ENCODE measurements around the gene CDH4. TPM values are rescaled to one million over a fixed set of nuclear protein-coding genes. Genes with fewer than 3 reads are reported as not detected.

CDH4 gene
- total and polyA plus RNA-seq, 2 of the 4 experiments (the other 2 are of a cell fraction), result 1.6 to 3.5 TPM

DNA sequence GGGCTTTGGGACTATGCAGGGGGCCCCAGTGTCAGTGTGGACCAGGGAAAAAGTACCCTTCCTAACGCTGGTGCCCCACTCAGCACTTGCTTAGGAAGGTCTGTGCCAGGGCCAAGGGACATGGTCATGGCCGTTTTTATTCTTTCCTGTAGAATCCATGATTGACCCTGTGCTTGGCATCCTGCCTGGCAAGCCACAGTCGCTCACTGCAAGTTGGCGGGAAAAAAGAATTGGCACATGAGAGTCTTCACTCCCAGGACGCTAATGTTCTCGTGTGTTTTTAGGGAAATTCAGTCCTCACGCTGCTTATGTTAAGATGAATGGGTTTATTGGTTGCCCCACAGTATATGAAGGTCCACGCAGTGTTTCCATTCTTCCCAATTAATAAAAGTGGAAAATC, 253.4 kb downstream of the CDH4 start:
- Histone ChIP-seq H3K27ac (ENCODE audit: insufficient read depth, low read length) (no peak overlapping the region), H3K9me3 (ENCODE audit: control insufficient read depth, insufficient read depth, low read length) (no peaks in the 10 kb centered on the region; the same call in 1 of the 2 replicates), H3K9ac (ENCODE audit: low read depth, low read length) (no peak overlapping the region), H4K8ac (ENCODE audit: low read depth in 2 of 2, low read length in 2 of 2) (no peak overlapping the region), H2BK15ac (ENCODE audit: low read depth, low read length) (no peak overlapping the region), H4K5ac (ENCODE audit: low read depth, low read length) (no peak overlapping the region), H3K27me3 (ENCODE audit: control insufficient read depth, insufficient read depth, low read length) (no peaks in the 10 kb centered on the region), H3K4me1 (ENCODE audit: control insufficient read depth, insufficient read depth, low read length) (0 out of 2 replicates have a peak, but pooled peaks cover 1% of the 10 kb centered on the region), H2AK5ac (ENCODE audit: low read depth, low read length) (no peak overlapping the region), H2AFZ (replicated peaks; ENCODE audit: low read length, poor library complexity) (no peak overlapping the region), H3K14ac (replicated peaks; ENCODE audit: low read depth, low read length) (no peak overlapping the region), H2AK9ac (replicated peaks; ENCODE audit: low read depth, low read length, poor library complexity) (no peak overlapping the region), H4K20me1 (ENCODE audit: insufficient read depth, low read length) (no peaks in the 10 kb centered on the region), H2BK5ac (ENCODE audit: low read depth, low read length, poor library complexity, severe bottlenecking) (no peak overlapping the region), H2BK20ac (ENCODE audit: low read depth, low read length) (no peak overlapping the region), H3K9me1 (ENCODE audit: insufficient read depth, low read length) (peaks cover 9% of the 10 kb centered on the region), H3K36me3 (ENCODE audit: control insufficient read depth, insufficient read depth, low read length) (no peaks in the 10 kb centered on the region), H3K23ac (ENCODE audit: low read depth, low read length) (no peak overlapping the region), H3K4me2 (ENCODE audit: low read depth, low read length) (no peak overlapping the region), H3K18ac (ENCODE audit: low read depth, low read length) (no peak overlapping the region), H3K79me1 (ENCODE audit: low read depth in 1 of 2, low read length in 2 of 2) (no peaks in the 10 kb centered on the region), H4K91ac (ENCODE audit: insufficient read depth, low read depth, low read length) (no peak overlapping the region), H3K56ac (ENCODE audit: extremely low read depth, insufficient read depth, low read length) (no peak overlapping the region), H2BK120ac (ENCODE audit: low read depth, low read length) (no peak overlapping the region), H3K4ac (ENCODE audit: low read depth, low read length) (no peak overlapping the region), H3K4me3 (ENCODE audit: insufficient read depth, low read depth, low read length) (no peak overlapping the region)
- POLR2A ChIA-PET (ENCODE audit: unreplicated experiment), result no interaction called here
- intact Hi-C loops (cut with micrococcal nuclease) (no loop called here), in situ Hi-C loops (cut with MboI; ENCODE audit: low sequenced_read_pairs) (no loop called here), dilution Hi-C loops (cut with HindIII; ENCODE audit: low sequenced_read_pairs, unreplicated experiment) (no loop called here)
- CTCF ChIA-PET, result no interaction called here
- BruUV-seq (replicated peaks), result no TSS peak
- WGBS, 2 experiments (ENCODE audit: extremely low coverage in 2 of 2, insufficient read length in 1 of 2), result 71% methylated on average over 1 of the region's 8 CpGs; no CpG with 5 or more reads in 1 of the 2 experiments
- no peak for TF ChIP-seq CEBPB (IDR thresholded peaks at IDR 0.05; ENCODE audit: low read depth, low read length)
- DNase-seq (no peak), ATAC-seq (ENCODE audit: low read depth) (no peak)

Data from IMR-90 (cell line).